HCT116 (cell line): ENCODE results near the gene MSI2. TPM values are rescaled to one million over a fixed set of nuclear protein-coding genes. Genes with fewer than 3 reads are reported as not detected.

Source experiments
- ATAC-seq: fragments of 200-7000 bp; cut with Tn5 transposase; 2 replicates; pipeline ENCODE4 v1.9.1; 2020; ENCODE audit warnings: mild to moderate bottlenecking, moderate library complexity
- BruUV-seq: library from RNA; stranded (reverse); fragments of 400-500 nt; replicated peaks from 2 replicates; lab custom pipeline; 2021; lab: Mats Ljungman, UMichigan
- CTCF ChIA-PET: fragments of 300-600 bp; sonication (Branson Sonifier 250); formaldehyde crosslinking; loops from one replicate; lab custom pipeline; 2021; ENCODE audit warnings: antibody characterized with exemption; lab: Charles Lee
- POLR2A ChIA-PET: fragments of 300-600, 350-600 bp; sonication (Branson Sonifier 250); formaldehyde crosslinking; loops from one replicate; lab custom pipeline; 2021; ENCODE audit warnings: antibody characterized with exemption; lab: Charles Lee
- RAD21 ChIA-PET, 2 experiments: fragments of 300-600 bp; sonication (Branson Sonifier 250); formaldehyde crosslinking; loops; one replicate each; lab custom pipeline; 2023; ENCODE audit warnings: low total read pairs in 2 of 2; ENCODE audit not compliant: uncharacterized antibody in 2 of 2, unreplicated experiment in 2 of 2, low non-redundant PET in 1 of 2; lab: Charles Lee
- DNase-seq: peaks from one replicate; pipeline ENCODE4 v3.0.0-alpha.2; 2010; ENCODE audit warnings: low read depth, low spot score
- H2AFZ ChIP-seq: fragments of 200-600 bp; shearing (Covaris generic), sonication (generic); 2 replicates; pipeline ENCODE4 v1.6.1; 2017; ENCODE audit warnings: low read depth, mixed run types, mixed read lengths, antibody characterized with exemption, low read length; ENCODE audit not compliant: poor library complexity, severe bottlenecking
- H3K27ac ChIP-seq: 2 replicates; pipeline ENCODE4 v1.5.1; 2012; ENCODE audit warnings: low read depth, low read length
- H3K27me3 ChIP-seq: fragments of 200-600 bp; sonication (generic); 2 replicates; pipeline ENCODE4 v1.6.1; 2016; ENCODE audit warnings: mixed run types, low read length, mixed read lengths; ENCODE audit not compliant: insufficient read depth
- H3K36me3 ChIP-seq, 2 experiments: fragments of 200-500 bp in 1 of 2; fragments of 200-600 bp in 1 of 2; sonication (Bioruptor generic) in 1 of 2; sonication (generic) in 1 of 2; 2 replicates each; pipeline versions ENCODE4 v1.5.1 to v1.6.1; 2014 to 2016; ENCODE audit warnings: low read length in 2 of 2, inconsistent platforms in 1 of 2, mixed read lengths in 1 of 2, mixed run types in 1 of 2; ENCODE audit not compliant: insufficient read depth in 2 of 2, control insufficient read depth in 1 of 2
- H3K4me1 ChIP-seq, 2 experiments: fragments of 200-600 bp in 1 of 2; sonication (generic) in 1 of 2; 2 replicates each; pipeline versions ENCODE4 v1.5.1 to v1.6.1; 2012 to 2017; ENCODE audit warnings: low read length in 2 of 2, inconsistent platforms in 1 of 2, mild to moderate bottlenecking in 1 of 2, mixed read lengths in 1 of 2, mixed run types in 1 of 2, moderate library complexity in 1 of 2; ENCODE audit not compliant: insufficient read depth in 2 of 2, control insufficient read depth in 1 of 2
- H3K4me2 ChIP-seq: fragments of 200-600 bp; sonication (generic); 2 replicates; pipeline ENCODE4 v1.6.1; 2017; ENCODE audit warnings: mixed run types, low read length, mixed read lengths
- H3K4me3 ChIP-seq, 2 experiments: fragments of 200-600 bp in 1 of 2; sonication (generic) in 1 of 2; replicated peaks in 1 of 2; 2 replicates each; pipeline ENCODE4 v1.5.1; 2011 to 2016; ENCODE audit warnings: low read length in 2 of 2, control low read depth in 1 of 2, low read depth in 1 of 2, mild to moderate bottlenecking in 1 of 2, mixed read lengths in 1 of 2, mixed run types in 1 of 2
- H3K79me2 ChIP-seq: fragments of 200-600 bp; sonication (generic); 2 replicates; pipeline ENCODE4 v1.6.1; 2017; ENCODE audit warnings: mild to moderate bottlenecking, mixed run types, low read length, moderate library complexity, mixed read lengths; ENCODE audit not compliant: insufficient read depth
- H3K9ac ChIP-seq: fragments of 200-600 bp; sonication (generic); 2 replicates; pipeline ENCODE4 v1.6.1; 2016; ENCODE audit warnings: low read length, mixed read lengths
- H3K9me2 ChIP-seq: fragments of 200-600 bp; sonication (generic), shearing (Covaris generic); 2 replicates; pipeline ENCODE4 v1.6.1; 2017; ENCODE audit warnings: mixed run types, mild to moderate bottlenecking, moderate library complexity; ENCODE audit not compliant: insufficient read depth
- H3K9me3 ChIP-seq, 2 experiments: fragments of 200-500 bp in 1 of 2; fragments of 200-600 bp in 1 of 2; sonication (Bioruptor generic) in 1 of 2; sonication (generic) in 1 of 2; 2 replicates each; pipeline ENCODE4 v1.6.1; 2014 to 2017; ENCODE audit warnings: low read length in 2 of 2, mixed read lengths in 2 of 2, inconsistent platforms in 1 of 2, low read depth in 1 of 2, mild to moderate bottlenecking in 1 of 2, mixed run types in 1 of 2, moderate library complexity in 1 of 2; ENCODE audit not compliant: control insufficient read depth in 1 of 2, insufficient read depth in 1 of 2
- H4K20me1 ChIP-seq: fragments of 200-600 bp; sonication (generic), shearing (Covaris generic); 2 replicates; pipeline ENCODE4 v1.6.1; 2017; ENCODE audit warnings: mixed run types, mild to moderate bottlenecking, moderate library complexity; ENCODE audit not compliant: insufficient read depth
- EGR1 ChIP-seq: IDR thresholded peaks from 2 replicates; pipeline ENCODE4 v1.6.1; 2012; ENCODE audit warnings: low read depth
- EZH2 ChIP-seq: fragments of 200-600 bp; sonication (generic); IDR thresholded peaks from 2 replicates; pipeline ENCODE4 v1.6.1; 2017; ENCODE audit warnings: antibody characterized with exemption, mixed run types
- EZH2phosphoT487 ChIP-seq: fragments of 200-600 bp; IDR thresholded peaks from 2 replicates; pipeline ENCODE4 v1.6.1; 2018; ENCODE audit warnings: antibody characterized with exemption, borderline replicate concordance
- POLR2A ChIP-seq: IDR thresholded peaks from 2 replicates; pipeline ENCODE4 v1.7.0; 2011; ENCODE audit warnings: borderline replicate concordance; ENCODE audit not compliant: insufficient read depth, insufficient read length; ENCODE audit errors: extremely low read depth
- SP1 ChIP-seq: IDR thresholded peaks from 2 replicates; pipeline ENCODE4 v1.6.1; 2012; ENCODE audit warnings: low read depth
- TCF7L2 ChIP-seq: IDR thresholded peaks from 2 replicates; pipeline ENCODE4 v1.7.0; 2011; ENCODE audit warnings: borderline replicate concordance, inconsistent platforms; ENCODE audit not compliant: insufficient read depth, insufficient read length; ENCODE audit errors: extremely low read depth
- intact Hi-C: fragments of 100-400 bp; cut with micrococcal nuclease; formaldehyde crosslinking; loops from 2 replicates; pipeline ENCODE4 v1.10.0; 2022
- total RNA-seq: library from RNA; stranded (reverse); gene quantifications from one replicate; pipeline ENCODE4 v1.2.1, GENCODE V29; 2021; ENCODE audit not compliant: unreplicated experiment
- TF ChIP-seq, protein P1 (sequence below): IDR thresholded peaks from 2 replicates; pipeline ENCODE4 v1.6.1; 2011; ENCODE audit warnings: mild to moderate bottlenecking, low read length, moderate library complexity; ENCODE audit not compliant: insufficient replicate concordance; ENCODE audit errors: extremely low read depth
- TF ChIP-seq, protein P2 (sequence below): IDR thresholded peaks from 2 replicates; pipeline ENCODE4 v1.6.1; 2012; ENCODE audit warnings: low read depth

The MSI2 gene
- total RNA-seq, 1 experiment from 2014 or later: 137 TPM

DNA sequence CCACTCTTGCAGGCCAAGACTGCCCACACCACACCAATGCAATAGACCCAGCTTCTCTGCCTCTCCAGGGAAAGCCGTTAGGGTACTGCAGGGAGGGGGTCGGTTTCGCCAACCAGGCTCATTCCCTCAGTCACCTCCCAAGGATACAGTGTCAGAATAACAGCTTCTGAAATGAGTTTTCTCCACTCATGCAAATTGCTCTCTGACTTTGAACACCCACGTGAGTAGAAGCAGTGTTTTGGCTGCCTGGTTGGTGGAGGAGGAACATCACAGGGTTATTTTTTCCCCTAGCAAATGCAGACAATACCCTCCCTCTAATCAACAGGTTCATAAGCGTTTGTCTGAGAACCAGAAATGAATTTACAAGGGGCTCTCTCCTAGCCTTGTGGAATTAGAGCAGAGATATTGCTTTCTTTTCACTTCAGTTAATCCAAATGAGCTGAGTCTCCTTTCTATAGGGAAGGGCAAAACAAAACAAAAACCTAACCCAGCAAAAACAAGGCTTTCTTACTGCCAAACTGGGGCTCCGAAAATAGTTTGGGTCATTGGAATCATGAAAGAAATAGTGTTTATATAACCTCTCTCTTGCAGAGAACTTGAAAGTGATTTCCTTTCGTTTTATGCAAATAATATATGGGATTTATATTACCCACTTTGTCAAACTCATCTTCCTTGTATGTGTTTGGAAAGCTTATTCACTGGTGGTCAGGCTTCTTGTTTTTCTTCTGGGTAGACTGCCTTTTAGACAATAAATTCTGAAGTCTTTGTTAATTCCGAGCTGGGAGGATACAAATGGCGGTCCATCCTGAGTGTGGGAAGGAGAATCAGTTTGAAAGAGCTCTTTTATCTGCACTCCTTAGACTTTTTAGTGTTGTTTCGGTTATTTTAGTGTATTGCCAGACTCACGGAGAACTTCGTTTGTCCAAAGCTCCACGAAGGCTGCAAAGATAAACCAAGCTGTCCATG is 229.9 kb downstream of the MSI2 start:
- H3K36me3 ChIP-seq: no peaks in the 10 kb centered on the region
- H3K4me3 ChIP-seq: no peak overlapping the region
- ChIA-PET CTCF (interaction anchor here (0.9 to 1.3 kb wide), 2 partner anchors 10 to 243 kb away, joined by 3 read pairs; no protein-coding TSS in a partner anchor), RAD21 (no interaction called here)
- H3K27me3 ChIP-seq: no peaks in the 10 kb centered on the region
- H3K9me3 ChIP-seq: no peaks in the 10 kb centered on the region
- DNase-seq: no peak
- no peaks in the 10 kb centered on the region for H3K9me2 ChIP-seq
- H3K4me1 ChIP-seq: no peaks in the 10 kb centered on the region
- no peak overlapping the region for H2AFZ ChIP-seq
- TF ChIP-seq SP1 (no peak), EZH2 (no peak), TCF7L2 (no peak), POLR2A (no peak), EZH2phosphoT487 (no peak), EGR1 (no peak)
- TF ChIP-seq, protein P1, sequence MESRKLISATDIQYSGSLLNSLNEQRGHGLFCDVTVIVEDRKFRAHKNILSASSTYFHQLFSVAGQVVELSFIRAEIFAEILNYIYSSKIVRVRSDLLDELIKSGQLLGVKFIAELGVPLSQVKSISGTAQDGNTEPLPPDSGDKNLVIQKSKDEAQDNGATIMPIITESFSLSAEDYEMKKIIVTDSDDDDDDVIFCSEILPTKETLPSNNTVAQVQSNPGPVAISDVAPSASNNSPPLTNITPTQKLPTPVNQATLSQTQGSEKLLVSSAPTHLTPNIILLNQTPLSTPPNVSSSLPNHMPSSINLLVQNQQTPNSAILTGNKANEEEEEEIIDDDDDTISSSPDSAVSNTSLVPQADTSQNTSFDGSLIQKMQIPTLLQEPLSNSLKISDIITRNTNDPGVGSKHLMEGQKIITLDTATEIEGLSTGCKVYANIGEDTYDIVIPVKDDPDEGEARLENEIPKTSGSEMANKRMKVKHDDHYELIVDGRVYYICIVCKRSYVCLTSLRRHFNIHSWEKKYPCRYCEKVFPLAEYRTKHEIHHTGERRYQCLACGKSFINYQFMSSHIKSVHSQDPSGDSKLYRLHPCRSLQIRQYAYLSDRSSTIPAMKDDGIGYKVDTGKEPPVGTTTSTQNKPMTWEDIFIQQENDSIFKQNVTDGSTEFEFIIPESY: no peak
- TF ChIP-seq, protein P2, sequence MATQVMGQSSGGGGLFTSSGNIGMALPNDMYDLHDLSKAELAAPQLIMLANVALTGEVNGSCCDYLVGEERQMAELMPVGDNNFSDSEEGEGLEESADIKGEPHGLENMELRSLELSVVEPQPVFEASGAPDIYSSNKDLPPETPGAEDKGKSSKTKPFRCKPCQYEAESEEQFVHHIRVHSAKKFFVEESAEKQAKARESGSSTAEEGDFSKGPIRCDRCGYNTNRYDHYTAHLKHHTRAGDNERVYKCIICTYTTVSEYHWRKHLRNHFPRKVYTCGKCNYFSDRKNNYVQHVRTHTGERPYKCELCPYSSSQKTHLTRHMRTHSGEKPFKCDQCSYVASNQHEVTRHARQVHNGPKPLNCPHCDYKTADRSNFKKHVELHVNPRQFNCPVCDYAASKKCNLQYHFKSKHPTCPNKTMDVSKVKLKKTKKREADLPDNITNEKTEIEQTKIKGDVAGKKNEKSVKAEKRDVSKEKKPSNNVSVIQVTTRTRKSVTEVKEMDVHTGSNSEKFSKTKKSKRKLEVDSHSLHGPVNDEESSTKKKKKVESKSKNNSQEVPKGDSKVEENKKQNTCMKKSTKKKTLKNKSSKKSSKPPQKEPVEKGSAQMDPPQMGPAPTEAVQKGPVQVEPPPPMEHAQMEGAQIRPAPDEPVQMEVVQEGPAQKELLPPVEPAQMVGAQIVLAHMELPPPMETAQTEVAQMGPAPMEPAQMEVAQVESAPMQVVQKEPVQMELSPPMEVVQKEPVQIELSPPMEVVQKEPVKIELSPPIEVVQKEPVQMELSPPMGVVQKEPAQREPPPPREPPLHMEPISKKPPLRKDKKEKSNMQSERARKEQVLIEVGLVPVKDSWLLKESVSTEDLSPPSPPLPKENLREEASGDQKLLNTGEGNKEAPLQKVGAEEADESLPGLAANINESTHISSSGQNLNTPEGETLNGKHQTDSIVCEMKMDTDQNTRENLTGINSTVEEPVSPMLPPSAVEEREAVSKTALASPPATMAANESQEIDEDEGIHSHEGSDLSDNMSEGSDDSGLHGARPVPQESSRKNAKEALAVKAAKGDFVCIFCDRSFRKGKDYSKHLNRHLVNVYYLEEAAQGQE: no peak
- TF ChIP-seq, all 23 proteins: peak for 0
- no peak for ATAC-seq
- H3K4me2 ChIP-seq: no peak overlapping the region
- POLR2A ChIA-PET: no interaction called here
- no peak overlapping the region for H3K27ac ChIP-seq
- no peak overlapping the region for H3K9ac ChIP-seq
- intact Hi-C loops: no loop called here
- no TSS peak for BruUV-seq
- no peaks in the 10 kb centered on the region for H4K20me1 ChIP-seq
- H3K79me2 ChIP-seq: no peaks in the 10 kb centered on the region
